ENCODE data around the gene ZSCAN21.

Gene ZSCAN21

GRCh38 chr7:100029596-100029995 lies 20.0 kb upstream of the ZSCAN21 start:
- DNase-seq = no peak

GRCh38 chr7:100033526-100033925 lies 16.0 kb upstream of the ZSCAN21 start:
- DNase-seq = no peak

- DNase-seq = peak in 1 of 2 experiments; percentile 17
Measured at GRCh38 chr7:100034871-100035510, 14.6 kb upstream of the ZSCAN21 start.

GRCh38 chr7:100035876-100036275 lies 13.7 kb upstream of the ZSCAN21 start:
- DNase-seq = no peak

GRCh38 chr7:100038326-100038725 lies 11.2 kb upstream of the ZSCAN21 start:
- DNase-seq = no peak

- DNase-seq = no peak
Measured at GRCh38 chr7:100040575-100040974, 9.0 kb upstream of the ZSCAN21 start.

GRCh38 chr7:100044718-100045117 lies 4.9 kb upstream of the ZSCAN21 start:
- DNase-seq = no peak

- no peak for DNase-seq
Measured at GRCh38 chr7:100048680-100049079, 894 bp upstream of the ZSCAN21 start.

- no peak for DNase-seq
Measured at GRCh38 chr7:100051611-100052010, 2.0 kb downstream of the ZSCAN21 start.

- DNase-seq = peak in 1 of 2 experiments; percentile 53
Measured at GRCh38 chr7:100053215-100053614, 3.6 kb downstream of the ZSCAN21 start.

GRCh38 chr7:100057006-100057405 lies 7.4 kb downstream of the ZSCAN21 start:
- DNase-seq = no peak

GRCh38 chr7:100059251-100059739 lies 9.7 kb downstream of the ZSCAN21 start:
- DNase-seq = no peak

GRCh38 chr7:100061518-100062193 lies 12.1 kb downstream of the ZSCAN21 start:
- no peak for DNase-seq

GRCh38 chr7:100063376-100063775 lies 13.8 kb downstream of the ZSCAN21 start:
- no peak for DNase-seq

- no peak for DNase-seq
Measured at GRCh38 chr7:100064162-100064561, 14.6 kb downstream of the ZSCAN21 start.

GRCh38 chr7:100065452-100066186 lies 16.0 kb downstream of the ZSCAN21 start:
- DNase-seq = no peak

- DNase-seq = no peak
Measured at GRCh38 chr7:100066953-100067352, 17.4 kb downstream of the ZSCAN21 start.

GRCh38 chr7:100069991-100070390 lies 20.4 kb downstream of the ZSCAN21 start:
- DNase-seq = no peak

- no peak for DNase-seq
Measured at GRCh38 chr7:100071018-100071723, 21.6 kb downstream of the ZSCAN21 start.

GRCh38 chr7:100072462-100072861 lies 22.9 kb downstream of the ZSCAN21 start:
- DNase-seq = no peak

- no peak for DNase-seq
Measured at GRCh38 chr7:100074841-100075240, 25.3 kb downstream of the ZSCAN21 start.

- DNase-seq = no peak
Measured at GRCh38 chr7:100075418-100075817, 25.8 kb downstream of the ZSCAN21 start.

GRCh38 chr7:100077205-100077604 lies 27.6 kb downstream of the ZSCAN21 start:
- DNase-seq = no peak
